Immature natural killer cell (primary cell): ENCODE results near the gene SPECC1. TPM values are rescaled to one million over a fixed set of nuclear protein-coding genes. Genes with fewer than 3 reads are reported as not detected.
"Not testable (repeated sequence)": the region's sequence is repeated elsewhere in the genome, so short reads cannot be mapped to it uniquely, and the experiment has no call there.

Experiments used
- DNase-seq, 3 donors: peaks; one replicate each; pipeline ENCODE4 v3.0.0; 2022; ENCODE audit warnings: mixed read lengths in 1 of 3
- H3K27ac Mint-ChIP-seq, 6 donors: one replicate each; pipeline ENCODE4 v1.8.0; 2020; ENCODE audit warnings: mixed read lengths in 6 of 6, mild to moderate bottlenecking in 5 of 6, inconsistent platforms in 4 of 6, moderate library complexity in 3 of 6
- H3K27me3 Mint-ChIP-seq, 3 donors: one replicate each; pipeline ENCODE4 v1.8.0; 2020 to 2021; ENCODE audit warnings: low read depth in 3 of 3, mild to moderate bottlenecking in 3 of 3, mixed read lengths in 3 of 3, moderate library complexity in 3 of 3, inconsistent platforms in 1 of 3
- H3K36me3 Mint-ChIP-seq, 3 donors: one replicate each; pipeline ENCODE4 v1.8.0; 2020; ENCODE audit warnings: mixed read lengths in 3 of 3, inconsistent platforms in 2 of 3, mild to moderate bottlenecking in 2 of 3
- H3K4me1 Mint-ChIP-seq, 2 donors: one replicate each; pipeline ENCODE4 v1.8.0; 2020; ENCODE audit warnings: inconsistent platforms in 2 of 2, mild to moderate bottlenecking in 2 of 2, mixed read lengths in 2 of 2, moderate library complexity in 1 of 2
- H3K4me3 Mint-ChIP-seq, 5 donors: one replicate each; pipeline ENCODE4 v1.8.0; 2020; ENCODE audit warnings: mild to moderate bottlenecking in 5 of 5, mixed read lengths in 5 of 5, inconsistent platforms in 3 of 5, moderate library complexity in 3 of 5
- H3K9me3 Mint-ChIP-seq, 6 donors: one replicate each; pipeline ENCODE4 v1.8.0; 2020; ENCODE audit warnings: mild to moderate bottlenecking in 6 of 6, mixed read lengths in 6 of 6, inconsistent platforms in 4 of 6, moderate library complexity in 3 of 6
- polyA plus RNA-seq, 3 donors: library from polyadenylated mRNA; unstranded; fragments of 300-500 nt; fragmentation: Illumina TruSeq; gene quantifications; one replicate each; pipeline ENCODE4 v1.2.3, GENCODE V29; 2021

Gene SPECC1
- polyA plus RNA-seq, 3 donors from 2014 or later: 6.0 to 43.3 (median 25.5) TPM

DNA sequence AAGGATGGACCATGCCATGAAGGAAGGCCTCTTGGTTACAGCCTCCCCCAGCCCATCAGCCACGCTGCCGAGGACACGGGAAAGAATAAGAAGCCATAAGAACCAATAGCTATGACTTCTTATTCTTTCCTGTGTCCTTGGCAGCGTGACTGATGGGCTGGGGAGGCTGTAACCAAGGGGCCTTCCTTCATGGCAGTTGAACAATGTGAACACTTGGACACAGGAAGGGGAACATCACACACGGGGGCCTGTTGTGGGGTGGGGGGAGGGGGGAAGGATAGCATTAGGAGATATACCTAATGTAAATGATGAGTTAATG lies 253.9 kb downstream of the SPECC1 start:
- not testable (repeated sequence) for DNase-seq, H3K27me3 Mint-ChIP-seq, H3K9me3 Mint-ChIP-seq
- peak overlapping the region in 2 of 6 donors; percentile 56 to 78 for H3K27ac Mint-ChIP-seq
- peak overlapping the region in 2 of 5 donors; percentile 25 to 33 for H3K4me3 Mint-ChIP-seq
- peaks cover 10 to 24% (median 18%) of the 10 kb centered on the region in 3 donors for H3K36me3 Mint-ChIP-seq
- peaks cover 22 to 61% of the 10 kb centered on the region in 2 donors for H3K4me1 Mint-ChIP-seq

DNA sequence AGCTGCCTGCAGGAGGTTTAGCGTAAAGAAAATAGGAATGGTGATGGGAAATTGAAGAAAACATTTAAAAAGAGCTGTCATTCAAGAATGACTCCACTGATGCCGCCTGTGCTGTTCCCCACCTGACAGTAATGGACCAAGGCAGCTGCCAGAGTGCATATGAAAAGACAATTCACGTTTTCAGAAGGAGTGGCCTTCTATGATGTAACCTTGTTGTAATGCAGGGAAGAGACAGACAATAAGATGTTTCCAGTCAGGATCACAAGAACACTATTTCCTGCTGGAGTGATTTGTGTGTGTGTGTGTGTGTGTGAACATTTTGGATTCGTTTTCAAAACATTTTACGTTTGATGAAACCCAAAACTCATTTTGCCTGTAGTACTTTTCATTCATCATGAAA lies 254.4 kb downstream of the SPECC1 start:
- Mint-ChIP-seq H3K9me3 (no peaks in the 10 kb centered on the region), H3K27ac (peak overlapping the region in 1 of 6 donors; percentile 25), H3K36me3 (peaks cover 4 to 19% (median 13%) of the 10 kb centered on the region in 3 donors), H3K4me1 (peaks cover 22 to 61% of the 10 kb centered on the region in 2 donors), H3K4me3 (no peak overlapping the region), H3K27me3 (peaks cover 0 to 4% (median 2%) of the 10 kb centered on the region in 3 donors)
- DNase-seq: no peak

DNA sequence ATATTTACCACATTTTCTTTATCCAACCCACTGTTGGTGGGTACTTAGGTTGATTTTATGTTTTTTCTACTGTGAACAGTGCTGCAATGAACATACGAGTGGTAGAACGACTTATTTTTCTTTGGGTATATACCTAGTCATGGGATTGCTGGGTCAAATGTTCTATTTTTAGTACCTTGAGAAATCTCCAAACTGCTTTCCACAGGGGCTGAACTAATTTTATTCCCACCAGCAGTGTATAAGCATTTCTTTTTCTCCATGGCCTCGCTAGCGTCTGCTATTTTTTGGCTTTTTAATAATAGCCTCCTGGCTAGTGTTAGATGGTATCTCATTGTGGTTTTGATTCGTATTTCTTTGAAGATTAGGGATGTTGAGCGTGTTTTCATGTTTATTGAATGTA lies 255.8 kb downstream of the SPECC1 start:
- no peak for DNase-seq
- peaks cover 22 to 61% of the 10 kb centered on the region in 2 donors for H3K4me1 Mint-ChIP-seq
- no peak overlapping the region for H3K4me3 Mint-ChIP-seq
- H3K36me3 Mint-ChIP-seq: peaks cover 0 to 11% (median 7%) of the 10 kb centered on the region in 3 donors
- peaks cover 0 to 4% (median 2%) of the 10 kb centered on the region in 3 donors for H3K27me3 Mint-ChIP-seq
- no peaks in the 10 kb centered on the region for H3K9me3 Mint-ChIP-seq
- peak overlapping the region in 1 of 6 donors; percentile 51 for H3K27ac Mint-ChIP-seq

DNA sequence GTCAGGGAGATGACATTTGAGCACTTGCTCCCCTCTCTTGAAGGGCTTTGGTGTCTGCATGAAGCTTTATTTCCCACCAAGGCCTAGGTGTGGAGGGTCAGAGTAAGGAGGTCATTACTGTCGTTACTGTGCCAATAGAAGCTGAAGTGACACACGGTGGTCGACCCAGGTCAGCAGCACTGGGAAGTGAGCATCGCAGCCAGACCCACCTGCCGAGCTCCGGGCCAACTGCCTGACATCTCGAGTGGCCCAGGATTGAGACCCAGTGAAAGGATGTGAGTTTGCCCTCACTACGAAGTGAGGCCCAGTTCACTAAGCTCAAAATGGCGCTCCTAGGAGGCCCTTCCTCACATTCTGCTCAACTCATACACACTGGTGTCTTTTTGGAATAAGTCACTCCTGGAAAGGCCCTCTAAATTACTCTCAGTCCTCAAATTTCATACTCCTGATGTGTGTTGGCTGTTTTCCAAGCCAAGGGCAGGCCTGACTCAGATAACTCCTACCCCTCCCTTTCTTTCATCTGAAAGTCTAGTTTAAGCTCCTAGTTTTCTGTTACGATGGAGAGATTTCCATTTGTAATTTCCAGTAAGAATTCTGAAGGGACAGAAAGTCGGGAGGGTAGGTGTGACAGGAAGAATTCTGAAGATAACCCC lies 257.8 kb downstream of the SPECC1 start:
- Mint-ChIP-seq H3K27me3 (peaks cover 0 to 2% (median 2%) of the 10 kb centered on the region in 3 donors), H3K9me3 (no peaks in the 10 kb centered on the region), H3K4me3 (no peak overlapping the region), H3K36me3 (no peaks in the 10 kb centered on the region), H3K27ac (peak overlapping the region in 3 of 6 donors; percentile 28 to 51 (median 43)), H3K4me1 (peaks cover 27 to 65% of the 10 kb centered on the region in 2 donors)
- DNase-seq: no peak

DNA sequence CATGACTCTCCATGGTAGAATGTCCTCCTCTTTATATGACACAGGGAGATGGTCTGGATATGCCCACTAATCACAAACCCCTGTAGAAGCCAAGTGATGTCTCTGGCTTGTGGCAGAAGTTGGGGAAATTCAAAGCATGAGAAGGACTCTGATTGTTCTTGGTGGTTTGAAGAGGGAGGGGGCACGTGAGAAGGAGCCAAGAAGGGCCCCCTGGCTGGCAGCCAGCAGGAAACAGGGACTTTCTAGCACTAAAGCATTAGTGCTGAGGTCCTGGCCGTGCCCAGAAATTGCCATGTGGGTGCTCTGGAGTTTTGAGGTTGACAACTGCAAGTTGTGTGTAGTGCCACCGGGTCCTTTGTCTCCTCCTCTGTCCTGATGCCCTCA lies 258.3 kb downstream of the SPECC1 start:
- Mint-ChIP-seq H3K27me3 (peaks cover 0 to 2% (median 2%) of the 10 kb centered on the region in 3 donors), H3K9me3 (no peaks in the 10 kb centered on the region), H3K36me3 (peaks cover 0 to 4% (median 0%) of the 10 kb centered on the region in 3 donors), H3K27ac (peak overlapping the region in 4 of 6 donors; percentile 28 to 63 (median 47)), H3K4me3 (no peak overlapping the region), H3K4me1 (peaks cover 22 to 60% of the 10 kb centered on the region in 2 donors)
- DNase-seq: peak; percentile 26 to 41 (median 30)

DNA sequence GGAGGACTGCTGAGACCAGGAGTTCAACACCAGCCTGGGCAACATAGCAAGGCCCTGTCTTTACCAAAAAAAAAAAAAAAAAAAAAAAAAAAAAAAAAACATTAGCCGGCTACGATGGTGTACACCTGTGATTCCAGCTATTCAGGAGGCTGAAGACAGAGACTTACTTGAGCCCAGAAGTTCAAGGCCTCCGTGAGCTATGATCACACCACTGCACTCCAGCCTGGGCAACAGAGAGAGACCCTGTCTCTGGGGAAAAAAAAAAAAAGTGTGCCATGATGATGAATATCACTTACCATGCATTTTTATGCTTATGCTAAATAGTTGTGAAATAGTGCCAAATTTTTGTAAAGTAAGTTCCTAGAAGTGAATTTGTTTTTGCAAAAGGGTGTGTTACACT lies 261.2 kb downstream of the SPECC1 start:
- Mint-ChIP-seq H3K9me3 (no peaks in the 10 kb centered on the region), H3K27ac (no peak overlapping the region), H3K4me3 (no peak overlapping the region), H3K4me1 (peaks cover 23 to 56% of the 10 kb centered on the region in 2 donors), H3K36me3 (peaks cover 0 to 5% (median 0%) of the 10 kb centered on the region in 3 donors), H3K27me3 (peaks cover 0 to 3% (median 2%) of the 10 kb centered on the region in 3 donors)
- no peak for DNase-seq

DNA sequence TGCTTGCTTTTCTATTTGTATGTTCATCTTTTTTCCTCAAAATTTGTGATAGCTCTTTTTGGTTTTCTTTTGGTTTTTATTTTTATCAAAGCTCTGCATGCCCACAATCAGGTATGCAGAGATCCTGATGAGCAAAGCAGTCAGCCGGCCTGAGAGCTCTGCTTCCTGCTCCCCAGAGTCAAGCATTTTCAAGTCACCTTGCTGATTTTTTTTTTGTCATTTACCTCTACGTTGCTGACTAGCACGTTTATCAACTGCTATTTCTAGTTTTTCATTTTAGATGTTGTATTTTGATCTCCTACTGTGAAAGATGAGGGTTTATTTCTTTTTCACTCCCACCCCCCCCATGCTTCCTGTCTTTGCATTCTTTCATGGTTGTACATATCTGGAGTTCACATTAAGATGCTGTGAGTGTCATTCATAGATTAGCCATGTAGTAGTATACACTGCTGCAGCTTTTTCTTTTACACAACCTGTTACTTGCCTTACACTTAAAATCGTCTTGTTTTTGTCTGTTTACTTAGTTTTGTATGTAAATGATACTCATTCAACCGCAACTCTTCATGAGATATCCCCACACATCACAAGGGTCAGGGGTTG lies 262.0 kb downstream of the SPECC1 start:
- H3K36me3 Mint-ChIP-seq: peaks cover 0 to 5% (median 0%) of the 10 kb centered on the region in 3 donors
- peaks cover 0 to 3% (median 2%) of the 10 kb centered on the region in 3 donors for H3K27me3 Mint-ChIP-seq
- H3K27ac Mint-ChIP-seq: peak overlapping the region in 4 of 6 donors; percentile 26 to 64 (median 54)
- no peak for DNase-seq
- peaks cover 26 to 58% of the 10 kb centered on the region in 2 donors for H3K4me1 Mint-ChIP-seq
- no peak overlapping the region for H3K4me3 Mint-ChIP-seq
- H3K9me3 Mint-ChIP-seq: no peaks in the 10 kb centered on the region

DNA sequence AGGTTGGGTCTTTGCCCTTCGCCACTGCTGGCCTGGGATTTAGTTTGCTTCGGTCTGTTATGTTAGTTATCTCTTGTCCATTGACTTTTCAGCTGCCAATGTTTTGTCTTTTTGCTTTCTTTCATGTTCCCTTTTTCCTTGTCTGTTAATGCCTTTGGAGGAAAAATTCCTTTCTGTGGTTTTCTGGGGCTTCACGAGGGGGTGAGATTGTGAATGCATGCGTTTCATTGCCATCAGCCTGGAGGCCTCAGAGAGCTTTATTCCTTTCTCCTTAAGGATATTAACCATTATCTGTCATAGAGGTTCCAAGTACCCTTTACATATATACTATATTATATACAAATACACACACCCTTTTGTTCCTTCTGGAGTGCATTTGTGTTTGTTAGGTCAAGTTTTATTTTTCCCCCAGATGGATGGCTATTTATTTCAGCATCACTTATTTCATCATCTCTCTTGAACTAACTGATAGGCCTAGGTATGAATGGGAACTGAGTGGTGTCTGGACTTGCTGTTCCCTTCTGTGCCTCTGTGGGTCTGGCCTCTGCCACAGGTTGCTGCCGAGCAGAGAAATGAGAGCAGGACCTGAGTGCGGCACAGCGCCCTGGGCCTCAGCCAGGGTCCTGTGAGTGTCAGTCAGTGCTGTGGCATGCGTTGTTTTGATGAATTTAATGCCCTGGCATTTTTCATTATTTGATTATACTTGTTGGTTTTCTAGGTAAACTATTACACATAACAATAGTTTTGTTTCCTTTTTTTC lies 264.8 kb downstream of the SPECC1 start:
- Mint-ChIP-seq H3K4me3 (peak overlapping the region in 4 of 5 donors; percentile 8 to 33 (median 16)), H3K27me3 (peaks cover 0 to 1% (median 0%) of the 10 kb centered on the region in 3 donors), H3K27ac (peak overlapping the region in 4 of 6 donors; percentile 7 to 48 (median 13))

DNA sequence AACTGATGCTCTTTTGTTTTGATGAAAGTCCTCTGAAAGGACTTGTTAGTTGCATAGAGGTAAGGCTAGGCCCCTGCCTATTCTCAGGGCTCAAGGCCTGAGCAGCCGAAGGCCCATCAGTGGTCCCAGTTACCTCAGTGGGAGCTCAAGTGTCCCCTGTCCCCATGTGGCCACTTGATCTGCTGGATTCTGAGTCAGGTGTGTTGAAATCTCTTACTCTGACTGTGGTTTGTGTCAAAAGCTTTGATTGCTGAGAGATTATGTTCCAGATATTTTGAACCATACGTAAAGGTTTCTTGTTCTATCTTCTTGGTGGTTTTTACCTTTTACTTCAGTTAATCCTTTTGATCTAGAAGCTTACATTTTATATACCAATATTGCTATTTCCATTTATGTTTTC lies 266.5 kb downstream of the SPECC1 start:
- Mint-ChIP-seq H3K27ac (peak overlapping the region in 3 of 6 donors; percentile 17 to 75 (median 68)), H3K9me3 (no peaks in the 10 kb centered on the region), H3K4me1 (peaks cover 27 to 60% of the 10 kb centered on the region in 2 donors), H3K4me3 (peak overlapping the region in 2 of 5 donors; percentile 7 to 14), H3K27me3 (peaks cover 0 to 1% (median 0%) of the 10 kb centered on the region in 3 donors), H3K36me3 (peaks cover 0 to 6% (median 5%) of the 10 kb centered on the region in 3 donors)
- no peak for DNase-seq

More for the DNA sequence above, 264.8 kb downstream of the SPECC1 start:
- Mint-ChIP-seq H3K9me3 (no peaks in the 10 kb centered on the region), H3K4me1 (peaks cover 27 to 59% of the 10 kb centered on the region in 2 donors), H3K36me3 (peaks cover 0 to 5% (median 0%) of the 10 kb centered on the region in 3 donors)
- DNase-seq: no peak

DNA sequence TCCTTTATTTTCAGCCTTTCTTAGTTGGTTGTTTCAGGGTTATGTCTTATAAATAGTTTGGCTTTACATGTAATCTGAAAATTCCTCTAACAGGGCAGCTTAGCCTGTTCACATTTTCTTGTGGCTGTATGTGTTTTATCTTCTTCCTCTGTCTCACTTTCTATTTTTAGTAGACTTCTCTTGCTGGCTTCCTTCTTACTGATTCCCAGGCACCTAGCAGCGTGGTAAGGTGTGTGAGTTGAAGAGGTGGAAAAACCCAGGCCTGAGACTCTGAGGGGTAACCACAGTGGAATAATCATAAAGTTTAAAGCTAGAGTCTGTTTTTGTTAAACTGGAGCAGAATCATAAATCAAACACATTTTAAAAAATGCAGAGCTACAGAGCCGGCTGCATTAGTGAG lies 267.3 kb downstream of the SPECC1 start:
- Mint-ChIP-seq H3K4me1 (peaks cover 21 to 59% of the 10 kb centered on the region in 2 donors), H3K36me3 (peaks cover 1 to 8% (median 5%) of the 10 kb centered on the region in 3 donors), H3K27ac (peak overlapping the region in 5 of 6 donors; percentile 26 to 82 (median 68)), H3K27me3 (peaks cover 0 to 2% (median 1%) of the 10 kb centered on the region in 3 donors), H3K4me3 (peak overlapping the region in 4 of 5 donors; percentile 5 to 49 (median 13)), H3K9me3 (no peaks in the 10 kb centered on the region)
- no peak for DNase-seq

DNA sequence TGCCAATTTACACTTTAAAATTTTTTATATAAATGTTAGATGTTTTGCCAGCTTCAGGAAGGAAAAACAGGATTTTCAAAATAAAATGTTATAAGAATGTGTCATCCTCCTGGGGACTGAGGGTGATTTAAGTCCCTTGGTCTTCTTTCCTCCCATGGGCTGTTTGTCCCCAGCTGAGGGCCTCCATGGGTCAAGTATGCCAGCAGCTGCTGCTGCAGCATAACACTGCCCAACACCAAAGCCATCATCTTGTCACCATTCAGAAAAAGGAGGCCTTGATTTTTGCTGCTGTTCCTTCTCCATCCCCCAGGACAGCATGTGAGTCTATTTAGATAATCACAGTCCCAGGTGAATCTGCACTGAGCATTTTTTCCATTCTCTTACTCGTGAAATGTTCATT lies 269.6 kb downstream of the SPECC1 start:
- Mint-ChIP-seq H3K9me3 (no peaks in the 10 kb centered on the region), H3K4me3 (no peak overlapping the region), H3K36me3 (peaks cover 0 to 16% (median 3%) of the 10 kb centered on the region in 3 donors), H3K4me1 (peaks cover 14 to 55% of the 10 kb centered on the region in 2 donors), H3K27me3 (peaks cover 0 to 5% (median 3%) of the 10 kb centered on the region in 3 donors), H3K27ac (no peak overlapping the region)
- DNase-seq: no peak

DNA sequence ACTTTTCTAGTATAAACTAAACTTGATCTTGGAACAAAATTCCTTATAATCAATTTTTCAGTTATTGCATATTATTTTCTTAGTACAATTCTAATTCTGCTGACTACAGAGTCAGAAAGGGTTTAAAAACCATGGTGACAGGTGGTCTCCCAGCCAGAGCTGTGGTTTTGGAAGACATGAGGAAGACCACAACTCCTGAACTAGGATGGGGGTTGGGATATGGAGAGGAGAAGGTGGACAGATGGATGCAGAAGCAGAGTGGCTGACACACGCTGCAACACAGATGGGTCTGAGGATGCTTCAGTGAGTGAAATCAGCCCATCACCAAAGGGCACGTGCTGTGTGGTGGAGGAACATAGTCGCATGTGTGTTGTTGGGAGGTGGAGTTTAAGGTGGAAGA lies 270.5 kb downstream of the SPECC1 start:
- H3K9me3 Mint-ChIP-seq: no peaks in the 10 kb centered on the region
- H3K27ac Mint-ChIP-seq: no peak overlapping the region
- peaks cover 13 to 50% of the 10 kb centered on the region in 2 donors for H3K4me1 Mint-ChIP-seq
- no peak overlapping the region for H3K4me3 Mint-ChIP-seq
- peaks cover 0 to 5% (median 3%) of the 10 kb centered on the region in 3 donors for H3K27me3 Mint-ChIP-seq
- no peak for DNase-seq
- H3K36me3 Mint-ChIP-seq: peaks cover 0 to 17% (median 3%) of the 10 kb centered on the region in 3 donors

DNA sequence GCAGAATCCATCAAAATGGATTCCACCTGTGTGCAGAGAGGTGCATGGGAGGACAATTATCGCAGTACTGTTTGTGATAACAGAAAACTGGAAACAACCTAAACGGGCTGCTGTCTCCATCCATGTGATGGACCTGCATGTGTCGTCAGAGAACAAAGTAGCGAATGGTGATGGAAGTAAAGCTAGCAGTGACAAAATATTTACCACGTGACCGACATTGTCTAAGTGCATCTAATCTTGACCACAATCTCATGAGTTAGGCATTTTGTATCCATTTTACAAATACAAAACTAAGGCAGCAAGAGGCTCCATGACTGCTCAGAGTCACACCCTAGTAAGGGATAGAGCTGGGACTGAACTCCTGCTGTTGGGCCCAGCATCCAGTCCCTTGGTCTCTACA lies 270.9 kb downstream of the SPECC1 start:
- DNase-seq: no peak
- Mint-ChIP-seq H3K27ac (no peak overlapping the region), H3K27me3 (peaks cover 0 to 5% (median 4%) of the 10 kb centered on the region in 3 donors), H3K4me3 (no peak overlapping the region), H3K36me3 (peaks cover 0 to 21% (median 3%) of the 10 kb centered on the region in 3 donors), H3K4me1 (peaks cover 13 to 47% of the 10 kb centered on the region in 2 donors), H3K9me3 (no peaks in the 10 kb centered on the region)
